Caco-2 (cell line): ENCODE results near the gene ATP1A3. TPM values are rescaled to one million over a fixed set of nuclear protein-coding genes. Genes with fewer than 3 reads are reported as not detected.

Experiments used
- BruUV-seq: library from RNA; stranded (reverse); fragments of 400-500 nt; replicated peaks from 2 replicates; lab custom pipeline; 2021; lab: Mats Ljungman, UMichigan
- CTCF ChIA-PET: fragments of 300-600 bp; sonication (Branson Sonifier 250); formaldehyde crosslinking; loops from one replicate; lab custom pipeline; 2022; ENCODE audit warnings: antibody characterized with exemption; lab: Charles Lee
- POLR2A ChIA-PET: fragments of 300-600 bp; sonication (Branson Sonifier 250); formaldehyde crosslinking; loops from one replicate; lab custom pipeline; 2022; ENCODE audit warnings: antibody characterized with exemption; lab: Charles Lee
- DNase-seq, 2 experiments: peaks; one replicate each; pipeline versions ENCODE4 v3.0.0 to v3.0.0-alpha.2; 2020 to 2022
- H3K27me3 ChIP-seq: replicated peaks from 2 replicates; pipeline ENCODE4 v1.6.0; 2011; ENCODE audit warnings: low read length; ENCODE audit not compliant: control insufficient read depth, insufficient read depth
- H3K36me3 ChIP-seq: 2 replicates; pipeline ENCODE4 v1.5.1; 2011; ENCODE audit warnings: low read length; ENCODE audit not compliant: control insufficient read depth, insufficient read depth
- H3K4me1 ChIP-seq: fragments of 250-450 bp; sonication (Bioruptor Pico); 2 replicates; pipeline ENCODE4 v1.5.1; 2020; ENCODE audit warnings: mild to moderate bottlenecking
- H3K4me3 ChIP-seq: 2 replicates; pipeline ENCODE4 v1.5.1; 2011; ENCODE audit warnings: low read depth, mild to moderate bottlenecking, control low read depth, low read length
- H3K9me3 ChIP-seq: fragments of 250-450 bp; sonication (Bioruptor Pico); 2 replicates; pipeline ENCODE4 v1.5.1; 2020; ENCODE audit warnings: mild to moderate bottlenecking, moderate library complexity
- H3K27ac Mint-ChIP-seq: one replicate; pipeline ENCODE4 v1.8.0; 2022; ENCODE audit warnings: mixed read lengths; ENCODE audit not compliant: unreplicated experiment
- H3K27me3 Mint-ChIP-seq: one replicate; pipeline ENCODE4 v1.8.0; 2022; ENCODE audit warnings: mixed read lengths; ENCODE audit not compliant: insufficient read depth, unreplicated experiment
- H3K36me3 Mint-ChIP-seq: one replicate; pipeline ENCODE4 v1.8.0; 2022; ENCODE audit warnings: mild to moderate bottlenecking, mixed read lengths; ENCODE audit not compliant: insufficient read depth, unreplicated experiment
- H3K4me1 Mint-ChIP-seq: one replicate; pipeline ENCODE4 v1.8.0; 2022; ENCODE audit warnings: low read depth, mixed read lengths; ENCODE audit not compliant: unreplicated experiment
- H3K4me3 Mint-ChIP-seq: one replicate; pipeline ENCODE4 v1.8.0; 2022; ENCODE audit warnings: mild to moderate bottlenecking, moderate library complexity, mixed read lengths; ENCODE audit not compliant: unreplicated experiment
- H3K9me3 Mint-ChIP-seq: one replicate; pipeline ENCODE4 v1.8.0; 2022; ENCODE audit warnings: mixed read lengths; ENCODE audit not compliant: unreplicated experiment
- intact Hi-C: fragments of 100-400 bp; cut with micrococcal nuclease; formaldehyde crosslinking; loops from one replicate; pipeline ENCODE4 v1.10.0; 2022; ENCODE audit not compliant: unreplicated experiment
- total RNA-seq: library from RNA; stranded (reverse); gene quantifications from 2 replicates; pipeline ENCODE4 v1.2.3, GENCODE V29; 2022
- TF ChIP-seq, protein P1 (sequence below), 2 experiments: fragments of 200-600 bp in 1 of 2; IDR thresholded peaks; 1 replicate in 1 of 2; 2 replicates in 1 of 2; pipeline versions ENCODE4 v1.5.1 to v1.8.0; 2011 to 2022; ENCODE audit warnings: antibody characterized with exemption in 1 of 2, control low read depth in 1 of 2, inconsistent platforms in 1 of 2, low read depth in 1 of 2, low read length in 1 of 2, mild to moderate bottlenecking in 1 of 2, moderate library complexity in 1 of 2; ENCODE audit not compliant: insufficient read depth in 1 of 2, severe bottlenecking in 1 of 2, unreplicated experiment in 1 of 2

The ATP1A3 gene
- total RNA-seq, 1 experiment from 2014 or later = 0.54 TPM

DNA sequence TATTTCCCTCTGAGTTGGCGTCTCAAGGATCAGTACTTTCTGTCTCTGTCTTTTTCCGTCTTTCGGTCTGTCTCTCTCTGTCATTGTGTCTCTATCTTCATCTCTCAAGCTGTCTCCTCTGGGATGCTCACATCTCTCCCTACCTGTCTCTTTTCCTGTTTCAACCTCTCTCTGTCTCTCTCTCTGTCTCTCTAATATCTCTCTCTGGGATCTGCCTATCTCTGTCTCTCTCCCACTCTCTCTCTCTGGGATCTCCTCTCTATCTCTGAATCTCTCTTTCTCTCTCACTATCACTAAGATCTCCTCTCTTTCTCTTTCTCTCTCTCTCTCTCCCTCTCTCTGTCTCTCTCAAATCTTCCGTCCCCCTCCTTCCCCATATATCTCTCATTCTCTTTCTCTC, 4.0 kb downstream of the ATP1A3 start:
- TF ChIP-seq, protein P1, sequence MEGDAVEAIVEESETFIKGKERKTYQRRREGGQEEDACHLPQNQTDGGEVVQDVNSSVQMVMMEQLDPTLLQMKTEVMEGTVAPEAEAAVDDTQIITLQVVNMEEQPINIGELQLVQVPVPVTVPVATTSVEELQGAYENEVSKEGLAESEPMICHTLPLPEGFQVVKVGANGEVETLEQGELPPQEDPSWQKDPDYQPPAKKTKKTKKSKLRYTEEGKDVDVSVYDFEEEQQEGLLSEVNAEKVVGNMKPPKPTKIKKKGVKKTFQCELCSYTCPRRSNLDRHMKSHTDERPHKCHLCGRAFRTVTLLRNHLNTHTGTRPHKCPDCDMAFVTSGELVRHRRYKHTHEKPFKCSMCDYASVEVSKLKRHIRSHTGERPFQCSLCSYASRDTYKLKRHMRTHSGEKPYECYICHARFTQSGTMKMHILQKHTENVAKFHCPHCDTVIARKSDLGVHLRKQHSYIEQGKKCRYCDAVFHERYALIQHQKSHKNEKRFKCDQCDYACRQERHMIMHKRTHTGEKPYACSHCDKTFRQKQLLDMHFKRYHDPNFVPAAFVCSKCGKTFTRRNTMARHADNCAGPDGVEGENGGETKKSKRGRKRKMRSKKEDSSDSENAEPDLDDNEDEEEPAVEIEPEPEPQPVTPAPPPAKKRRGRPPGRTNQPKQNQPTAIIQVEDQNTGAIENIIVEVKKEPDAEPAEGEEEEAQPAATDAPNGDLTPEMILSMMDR (IDR thresholded peaks at IDR 0.05; ENCODE audit: insufficient read depth in 1 of 2, low read depth in 1 of 2, low read length in 1 of 2, severe bottlenecking in 1 of 2, unreplicated experiment in 1 of 2) = no peak
- H3K4me3 Mint-ChIP-seq = no peak overlapping the region
- H3K27ac Mint-ChIP-seq = no peak overlapping the region
- Histone ChIP-seq H3K27me3 (peaks cover 2% of the 10 kb centered on the region), H3K9me3 (no peaks in the 10 kb centered on the region), H3K4me3 (no peak overlapping the region), H3K36me3 (no peaks in the 10 kb centered on the region), H3K4me1 (peaks cover 6% of the 10 kb centered on the region)
- no TSS peak for BruUV-seq
- intact Hi-C loops = no loop called here
- H3K9me3 Mint-ChIP-seq = no peaks in the 10 kb centered on the region
- no peak for DNase-seq
- H3K27me3 Mint-ChIP-seq = peaks cover 14% of the 10 kb centered on the region
- H3K4me1 Mint-ChIP-seq = no peaks in the 10 kb centered on the region
- ChIA-PET CTCF (no interaction called here), POLR2A (no interaction called here)
- H3K36me3 Mint-ChIP-seq = peaks cover 3% of the 10 kb centered on the region

DNA sequence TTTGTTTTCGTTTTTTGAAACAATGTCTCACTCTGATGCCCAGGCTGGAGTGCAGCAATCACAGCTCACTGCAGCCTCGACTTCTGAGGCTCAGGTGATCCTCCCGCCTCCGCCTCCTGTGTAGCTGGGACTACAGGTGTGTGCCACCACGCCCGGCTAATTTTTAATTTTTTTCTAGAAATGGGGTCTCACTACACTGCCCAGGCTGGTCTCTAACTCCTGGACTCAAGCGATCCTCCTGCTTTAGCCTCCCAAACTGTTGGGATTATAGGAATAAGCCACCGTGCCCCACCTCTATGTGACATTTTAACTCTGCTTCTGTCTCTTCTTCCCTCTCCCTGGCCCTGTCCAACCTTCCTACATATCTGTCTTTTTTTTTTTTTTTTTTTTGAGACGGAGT, 5.1 kb downstream of the ATP1A3 start:
- H3K36me3 ChIP-seq = no peaks in the 10 kb centered on the region
- POLR2A ChIA-PET = no interaction called here
- intact Hi-C loops = no loop called here
- TF ChIP-seq, protein P1 (IDR thresholded peaks at IDR 0.05; ENCODE audit: insufficient read depth in 1 of 2, low read depth in 1 of 2, low read length in 1 of 2, severe bottlenecking in 1 of 2, unreplicated experiment in 1 of 2) = no peak
- Mint-ChIP-seq H3K27ac (no peak overlapping the region), H3K9me3 (no peaks in the 10 kb centered on the region), H3K27me3 (peaks cover 11% of the 10 kb centered on the region), H3K4me1 (no peaks in the 10 kb centered on the region), H3K36me3 (no peaks in the 10 kb centered on the region), H3K4me3 (no peak overlapping the region)
- no peak for DNase-seq
- H3K27me3 ChIP-seq = no peaks in the 10 kb centered on the region; the same call in 1 of the 2 replicates
- no TSS peak for BruUV-seq
- no peak overlapping the region for H3K4me3 ChIP-seq
- CTCF ChIA-PET = no interaction called here
- H3K9me3 ChIP-seq = no peaks in the 10 kb centered on the region
- peaks cover 6% of the 10 kb centered on the region for H3K4me1 ChIP-seq

DNA sequence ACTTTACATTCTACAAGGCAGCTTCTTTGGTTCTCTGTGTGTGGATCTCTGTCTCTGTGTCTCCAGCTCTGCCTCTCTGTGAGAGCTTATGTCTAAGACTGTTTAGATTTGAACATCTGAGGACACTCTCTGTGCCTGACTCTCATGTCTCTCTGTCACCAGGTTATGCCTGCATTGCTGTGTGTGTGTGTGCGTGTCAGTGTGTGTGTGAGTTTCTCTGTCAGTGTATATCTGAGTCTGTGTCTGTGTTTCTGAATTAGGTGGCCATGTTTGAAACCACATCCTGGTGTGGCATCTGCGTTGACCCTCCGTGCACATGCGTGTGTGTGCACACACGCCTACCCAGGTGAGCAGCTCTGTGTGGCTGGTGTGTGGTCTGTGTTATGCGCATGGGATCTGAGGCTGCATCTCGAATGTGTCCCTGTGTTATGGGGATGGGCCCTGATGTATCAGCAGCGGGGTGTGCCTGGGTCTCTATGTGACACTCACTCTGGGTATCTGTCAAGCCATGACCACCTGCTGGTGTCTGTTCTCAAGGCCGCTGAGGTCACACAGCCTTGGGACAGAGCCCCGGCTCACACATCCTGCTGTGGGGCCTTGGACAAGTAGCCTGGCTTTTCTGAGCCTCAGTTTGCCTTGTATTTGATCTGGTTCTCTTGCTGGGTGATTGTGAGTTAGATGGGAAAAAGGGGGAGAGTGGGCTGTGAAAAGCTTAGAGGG, 6.7 kb downstream of the ATP1A3 start:
- Histone ChIP-seq H3K36me3 (no peaks in the 10 kb centered on the region), H3K27me3 (no peaks in the 10 kb centered on the region), H3K9me3 (no peaks in the 10 kb centered on the region), H3K4me3 (no peak overlapping the region), H3K4me1 (no peaks in the 10 kb centered on the region)
- intact Hi-C loops = no loop called here
- ChIA-PET CTCF (no interaction called here), POLR2A (no interaction called here)
- no peak overlapping the region for H3K27ac Mint-ChIP-seq
- no peak for DNase-seq
- H3K9me3 Mint-ChIP-seq = no peaks in the 10 kb centered on the region
- TF ChIP-seq, protein P1 (IDR thresholded peaks at IDR 0.05; ENCODE audit: insufficient read depth in 1 of 2, low read depth in 1 of 2, low read length in 1 of 2, severe bottlenecking in 1 of 2, unreplicated experiment in 1 of 2) = no peak
- H3K4me3 Mint-ChIP-seq = no peak overlapping the region
- no TSS peak for BruUV-seq
- no peaks in the 10 kb centered on the region for H3K4me1 Mint-ChIP-seq
- no peaks in the 10 kb centered on the region for H3K36me3 Mint-ChIP-seq
- peaks cover 2% of the 10 kb centered on the region for H3K27me3 Mint-ChIP-seq
